Measurements from ENCODE around the gene TMEM88. TPM values are rescaled to one million over a fixed set of nuclear protein-coding genes. Genes with fewer than 3 reads are reported as not detected.
"Not testable (repeated sequence)": the region's sequence is repeated elsewhere in the genome, so short reads cannot be mapped to it uniquely, and the experiment has no call there.

Gene TMEM88
- total RNA-seq, 1 donor from 2014 or later = 10.2 TPM

DNA sequence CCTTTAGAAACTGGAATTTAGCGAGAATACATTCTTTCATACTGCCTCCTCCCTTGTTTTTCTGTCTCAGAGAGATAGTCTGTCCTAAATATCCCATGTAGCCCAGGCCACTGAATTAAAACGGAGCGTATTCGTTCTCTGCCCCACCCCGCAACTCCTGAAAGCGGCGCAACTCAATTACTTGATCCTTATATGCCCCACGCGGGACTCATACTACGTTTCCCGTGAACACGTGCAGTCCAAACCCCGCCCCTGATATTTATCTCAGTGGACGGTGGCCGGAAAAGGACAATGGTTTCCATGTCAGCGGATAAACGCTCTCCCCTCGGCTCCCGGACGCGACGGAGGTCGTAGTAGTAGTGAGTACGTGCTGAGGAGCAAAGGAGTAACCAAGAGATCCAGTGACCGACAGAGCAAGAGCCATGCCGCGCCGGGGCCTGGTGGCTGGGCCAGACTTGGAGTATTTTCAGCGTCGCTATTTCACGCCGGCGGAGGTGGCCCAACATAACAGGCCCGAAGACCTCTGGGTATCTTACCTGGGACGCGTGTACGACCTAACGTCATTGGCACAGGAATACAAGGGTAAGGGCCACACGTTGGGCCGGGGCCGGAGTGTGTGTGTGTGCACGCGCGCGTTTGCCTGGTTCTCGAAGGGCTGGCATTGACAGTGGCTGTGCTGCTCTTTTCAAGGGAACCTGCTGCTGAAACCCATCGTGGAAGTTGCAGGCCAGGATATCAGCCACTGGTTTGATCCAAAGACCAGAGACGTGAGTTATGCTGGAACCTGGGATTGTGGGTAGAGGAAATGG is 3.1 kb downstream of the TMEM88 start, which contains the start of gene CYB5D1:
TSS of gene CYB5D1 (plus strand) at position 291 of the 809 bp plus-strand sequence. CDS start at position 423, 132 bp downstream.
- Mint-ChIP-seq H3K4me3 (no peak within 1 kb of the TSS), H3K9me3 (no peaks in the 10 kb centered on the region), H3K27me3 (no peaks in the 10 kb centered on the region), H3K27ac (no peak within 1 kb of the TSS), H3K4me1 (ENCODE audit: unreplicated experiment) (peaks cover 28% of the 10 kb centered on the region), H3K36me3 (peaks cover 14% of the 10 kb centered on the region)
- TF ChIP-seq, protein P1, sequence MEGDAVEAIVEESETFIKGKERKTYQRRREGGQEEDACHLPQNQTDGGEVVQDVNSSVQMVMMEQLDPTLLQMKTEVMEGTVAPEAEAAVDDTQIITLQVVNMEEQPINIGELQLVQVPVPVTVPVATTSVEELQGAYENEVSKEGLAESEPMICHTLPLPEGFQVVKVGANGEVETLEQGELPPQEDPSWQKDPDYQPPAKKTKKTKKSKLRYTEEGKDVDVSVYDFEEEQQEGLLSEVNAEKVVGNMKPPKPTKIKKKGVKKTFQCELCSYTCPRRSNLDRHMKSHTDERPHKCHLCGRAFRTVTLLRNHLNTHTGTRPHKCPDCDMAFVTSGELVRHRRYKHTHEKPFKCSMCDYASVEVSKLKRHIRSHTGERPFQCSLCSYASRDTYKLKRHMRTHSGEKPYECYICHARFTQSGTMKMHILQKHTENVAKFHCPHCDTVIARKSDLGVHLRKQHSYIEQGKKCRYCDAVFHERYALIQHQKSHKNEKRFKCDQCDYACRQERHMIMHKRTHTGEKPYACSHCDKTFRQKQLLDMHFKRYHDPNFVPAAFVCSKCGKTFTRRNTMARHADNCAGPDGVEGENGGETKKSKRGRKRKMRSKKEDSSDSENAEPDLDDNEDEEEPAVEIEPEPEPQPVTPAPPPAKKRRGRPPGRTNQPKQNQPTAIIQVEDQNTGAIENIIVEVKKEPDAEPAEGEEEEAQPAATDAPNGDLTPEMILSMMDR (conservative IDR thresholded peaks at IDR 0.05) = no peak
- peak; percentile 85 for DNase-seq (ENCODE audit: extremely low spot score, unreplicated experiment)

DNA sequence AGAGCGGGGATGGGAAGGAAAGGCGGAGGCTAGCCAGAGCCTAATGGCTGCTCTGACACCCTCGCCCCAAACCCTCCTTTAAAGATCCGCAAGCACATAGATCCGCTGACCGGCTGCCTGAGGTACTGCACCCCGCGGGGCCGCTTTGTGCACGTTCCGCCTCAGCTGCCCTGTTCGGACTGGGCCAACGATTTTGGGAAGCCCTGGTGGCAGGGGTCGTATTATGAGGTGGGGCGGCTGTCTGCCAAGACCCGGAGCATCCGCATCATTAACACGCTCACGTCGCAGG is 3.6 kb downstream of the TMEM88 start:
- TF ChIP-seq, protein P1 (conservative IDR thresholded peaks at IDR 0.05) = peak; percentile 68
- Mint-ChIP-seq H3K9me3 (no peaks in the 10 kb centered on the region), H3K27ac (no peak overlapping the region), H3K36me3 (peaks cover 14% of the 10 kb centered on the region), H3K27me3 (no peaks in the 10 kb centered on the region), H3K4me1 (ENCODE audit: unreplicated experiment) (peaks cover 34% of the 10 kb centered on the region), H3K4me3 (no peak overlapping the region)
- peak; percentile 70 for DNase-seq (ENCODE audit: extremely low spot score, unreplicated experiment)

DNA sequence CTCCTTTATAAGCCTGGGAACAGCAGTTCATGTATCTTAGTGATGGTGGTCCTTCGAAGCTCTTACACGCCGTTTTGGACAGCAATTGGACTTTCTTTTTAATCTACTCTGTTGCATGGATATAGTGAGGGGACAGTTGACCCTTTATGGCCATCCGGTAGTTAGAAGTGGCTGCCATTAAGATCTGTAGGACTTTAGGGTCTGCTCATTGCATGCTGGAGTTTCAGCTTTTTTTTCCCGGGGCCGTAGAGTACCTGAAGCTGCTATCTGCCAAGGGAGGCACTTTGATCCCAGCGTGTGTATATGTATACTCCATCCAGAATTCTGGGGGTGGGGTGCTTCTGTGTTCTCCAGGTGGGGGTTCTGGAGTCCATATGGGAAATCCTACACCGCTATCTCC is 4.2 kb downstream of the TMEM88 start:
- DNase-seq (ENCODE audit: extremely low spot score, unreplicated experiment) = no peak
- no peaks in the 10 kb centered on the region for H3K9me3 Mint-ChIP-seq
- peaks cover 35% of the 10 kb centered on the region for H3K4me1 Mint-ChIP-seq (ENCODE audit: unreplicated experiment)
- peaks cover 14% of the 10 kb centered on the region for H3K36me3 Mint-ChIP-seq
- TF ChIP-seq, protein P1 (conservative IDR thresholded peaks at IDR 0.05) = no peak
- no peak overlapping the region for H3K4me3 Mint-ChIP-seq
- no peak overlapping the region for H3K27ac Mint-ChIP-seq
- no peaks in the 10 kb centered on the region for H3K27me3 Mint-ChIP-seq

DNA sequence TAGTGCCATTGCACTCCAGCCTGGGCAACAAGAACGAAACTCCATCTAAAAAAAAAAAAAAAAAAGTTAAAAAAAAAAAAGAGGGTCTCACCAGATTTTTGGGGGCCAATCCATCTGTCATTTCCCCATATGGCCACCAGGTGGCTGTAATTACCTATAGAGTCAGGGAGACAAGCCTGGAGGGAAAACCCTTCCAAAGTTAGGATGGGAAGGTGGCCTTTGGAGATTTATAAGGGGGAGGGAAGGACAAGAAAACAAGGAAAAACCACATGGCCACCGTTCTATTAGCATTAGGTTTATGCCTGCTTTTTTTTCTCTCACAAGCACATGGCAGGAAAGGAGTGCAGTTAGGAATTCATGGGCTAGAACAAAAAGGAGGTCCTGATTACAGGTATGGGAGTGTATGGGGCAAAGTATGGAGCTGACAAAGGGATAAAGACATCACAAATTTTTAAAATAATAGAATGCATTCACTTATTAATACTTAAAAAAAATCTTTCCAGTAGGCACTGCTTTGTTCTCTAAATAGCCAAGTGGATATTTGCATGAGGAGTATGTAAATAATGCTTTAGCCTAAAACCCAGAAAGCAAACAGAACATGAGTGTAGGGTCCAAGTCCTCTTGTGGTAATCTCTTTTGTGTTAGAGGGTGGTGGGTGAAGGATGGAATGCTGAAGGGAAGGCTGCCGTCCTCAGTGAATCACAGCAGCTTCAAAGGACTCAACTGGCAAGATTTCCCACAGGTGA is 8.0 kb downstream of the TMEM88 start:
- TF ChIP-seq, protein P1 (conservative IDR thresholded peaks at IDR 0.05) = peak; percentile 84
- Mint-ChIP-seq H3K4me3 (no peak overlapping the region), H3K36me3 (peaks cover 31% of the 10 kb centered on the region), H3K27me3 (no peaks in the 10 kb centered on the region), H3K9me3 (no peaks in the 10 kb centered on the region), H3K27ac (peak overlapping the region; percentile 54), H3K4me1 (ENCODE audit: unreplicated experiment) (peaks cover 28% of the 10 kb centered on the region)
- DNase-seq (ENCODE audit: extremely low spot score, unreplicated experiment) = no peak

DNA sequence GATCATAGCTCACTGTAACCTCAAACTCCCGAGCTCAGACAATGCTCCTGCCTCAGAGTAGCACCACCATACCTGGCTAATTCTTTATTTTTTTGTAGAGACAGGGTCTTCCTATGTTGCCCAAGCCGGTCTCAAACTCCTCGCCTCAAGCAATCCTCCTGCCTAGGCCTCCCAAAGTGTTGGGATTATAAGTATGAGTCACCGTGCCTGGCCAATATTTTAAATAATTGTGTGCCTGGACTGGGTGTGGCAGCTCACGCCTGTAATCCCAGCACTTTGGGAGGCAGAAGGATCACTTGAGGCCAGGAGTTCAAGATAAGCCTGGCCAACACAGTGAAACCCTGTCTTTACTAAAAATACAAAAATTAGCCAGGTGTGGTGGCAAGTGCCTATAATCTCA is 9.5 kb downstream of the TMEM88 start:
- DNase-seq (ENCODE audit: extremely low spot score, unreplicated experiment); H3K27ac Mint-ChIP-seq; H3K9me3 Mint-ChIP-seq; H3K27me3 Mint-ChIP-seq; H3K4me3 Mint-ChIP-seq: not testable (repeated sequence)
- Mint-ChIP-seq H3K36me3 (peaks cover 33% of the 10 kb centered on the region), H3K4me1 (ENCODE audit: unreplicated experiment) (peaks cover 28% of the 10 kb centered on the region)
